Activated naive CD4-positive, alpha-beta T cell treated with anti-CD3 and anti-CD28 coated beads for 36 hours (primary cell): ENCODE data around the gene BOK. TPM values are rescaled to one million over a fixed set of nuclear protein-coding genes. Genes with fewer than 3 reads are reported as not detected.

Source experiments
- CTCF ChIA-PET: fragments of 350-600 bp; sonication (Branson Sonifier 250); formaldehyde crosslinking; loops from one replicate; lab custom pipeline; 2021; ENCODE audit warnings: antibody characterized with exemption; lab: Charles Lee
- DNase-seq: peaks from one replicate; pipeline ENCODE4 v3.0.0-alpha.2; 2020
- H3K27ac Mint-ChIP-seq: one replicate; pipeline ENCODE4 v1.8.0; 2021; ENCODE audit warnings: mild to moderate bottlenecking, mixed read lengths
- H3K27me3 Mint-ChIP-seq: one replicate; pipeline ENCODE4 v1.8.0; 2021; ENCODE audit warnings: low read depth, mixed read lengths
- H3K36me3 Mint-ChIP-seq: one replicate; pipeline ENCODE4 v1.8.0; 2021; ENCODE audit warnings: low read depth, mixed read lengths
- H3K4me1 Mint-ChIP-seq: one replicate; pipeline ENCODE4 v1.8.0; 2021; ENCODE audit warnings: low read depth, mixed read lengths
- H3K4me3 Mint-ChIP-seq: one replicate; pipeline ENCODE4 v1.8.0; 2021; ENCODE audit warnings: mild to moderate bottlenecking, moderate library complexity, mixed read lengths
- H3K9me3 Mint-ChIP-seq: one replicate; pipeline ENCODE4 v1.8.0; 2021; ENCODE audit warnings: mixed read lengths
- intact Hi-C: fragments of 100-400 bp; cut with micrococcal nuclease; formaldehyde crosslinking; loops from one replicate; pipeline ENCODE4 v1.15.1; 2023
- total RNA-seq, 2 experiments: library from RNA; stranded (reverse); gene quantifications; one replicate each; pipeline ENCODE4 v1.2.3, GENCODE V29; 2021

The BOK gene
- total RNA-seq, 2 experiments from 2014 or later, result not detected

- Mint-ChIP-seq H3K27ac (no peak overlapping the region), H3K9me3 (no peaks in the 10 kb centered on the region), H3K4me1 (peaks cover 4% of the 10 kb centered on the region), H3K36me3 (no peaks in the 10 kb centered on the region), H3K27me3 (peaks cover 19% of the 10 kb centered on the region), H3K4me3 (no peak overlapping the region)
- no peak for DNase-seq
- intact Hi-C loops, result loop anchor here (2.0 kb wide), 1 partner anchor 339 kb away; no protein-coding TSS in a partner anchor
- CTCF ChIA-PET, result no interaction called here
Measured at GRCh38 chr2:241541564-241542277, 16.8 kb upstream of the BOK start.

DNA sequence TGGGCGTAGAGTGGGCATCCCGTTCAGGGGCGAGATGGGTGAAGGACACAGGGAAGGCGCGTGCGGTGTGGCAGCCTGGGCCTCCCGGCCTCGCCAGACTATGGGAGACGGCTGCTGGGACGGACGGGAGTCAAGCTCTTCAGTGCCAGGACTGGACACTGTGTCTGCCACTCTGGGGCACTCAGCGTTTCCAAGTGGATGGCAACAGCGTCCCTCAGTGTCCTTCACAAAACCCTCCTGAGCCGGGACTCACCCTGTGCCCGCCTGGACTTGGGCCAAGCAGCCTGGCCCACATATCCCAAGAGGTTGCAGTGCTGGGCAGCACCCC is 16.3 kb upstream of the BOK start:
- H3K27me3 Mint-ChIP-seq, result peaks cover 22% of the 10 kb centered on the region
- CTCF ChIA-PET, result no interaction called here
- H3K4me1 Mint-ChIP-seq, result peaks cover 4% of the 10 kb centered on the region
- no peaks in the 10 kb centered on the region for H3K36me3 Mint-ChIP-seq
- H3K4me3 Mint-ChIP-seq, result no peak overlapping the region
- no peak for DNase-seq
- H3K27ac Mint-ChIP-seq, result no peak overlapping the region
- intact Hi-C loops, result no loop called here
- H3K9me3 Mint-ChIP-seq, result no peaks in the 10 kb centered on the region

DNA sequence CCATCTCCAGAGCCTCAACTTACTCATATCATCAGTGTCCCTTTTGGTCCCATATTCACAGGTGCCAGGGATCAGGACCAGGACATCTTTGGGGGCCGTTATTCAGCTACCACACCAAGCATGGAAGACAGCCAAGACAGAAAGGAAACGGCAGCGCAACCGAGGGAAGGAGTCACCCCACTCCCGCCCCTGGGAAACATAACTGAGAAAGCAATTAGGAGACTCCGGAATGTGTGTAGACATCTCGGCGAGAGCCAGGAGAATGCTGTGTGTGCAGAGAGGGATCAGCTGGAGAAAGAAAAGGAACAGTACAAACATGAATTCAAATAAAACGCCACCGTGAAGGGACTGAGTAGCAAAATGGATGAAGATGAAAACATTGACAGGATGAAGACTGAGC is 13.4 kb upstream of the BOK start:
- intact Hi-C loops, result no loop called here
- H3K4me1 Mint-ChIP-seq, result peaks cover 4% of the 10 kb centered on the region
- H3K9me3 Mint-ChIP-seq, result no peaks in the 10 kb centered on the region

GRCh38 chr2:241545523-241546473 is 12.7 kb upstream of the BOK start:
- intact Hi-C loops, result no loop called here
- peaks cover 24% of the 10 kb centered on the region for H3K27me3 Mint-ChIP-seq
- H3K4me3 Mint-ChIP-seq, result no peak overlapping the region
- no peaks in the 10 kb centered on the region for H3K4me1 Mint-ChIP-seq
- CTCF ChIA-PET, result no interaction called here
- no peaks in the 10 kb centered on the region for H3K9me3 Mint-ChIP-seq
- no peaks in the 10 kb centered on the region for H3K36me3 Mint-ChIP-seq
- no peak for DNase-seq
- no peak overlapping the region for H3K27ac Mint-ChIP-seq

More for the DNA sequence above, 13.4 kb upstream of the BOK start:
- CTCF ChIA-PET, result no interaction called here
- H3K4me3 Mint-ChIP-seq, result no peak overlapping the region
- H3K36me3 Mint-ChIP-seq, result no peaks in the 10 kb centered on the region
- no peak overlapping the region for H3K27ac Mint-ChIP-seq
- DNase-seq, result no peak
- peaks cover 30% of the 10 kb centered on the region for H3K27me3 Mint-ChIP-seq

DNA sequence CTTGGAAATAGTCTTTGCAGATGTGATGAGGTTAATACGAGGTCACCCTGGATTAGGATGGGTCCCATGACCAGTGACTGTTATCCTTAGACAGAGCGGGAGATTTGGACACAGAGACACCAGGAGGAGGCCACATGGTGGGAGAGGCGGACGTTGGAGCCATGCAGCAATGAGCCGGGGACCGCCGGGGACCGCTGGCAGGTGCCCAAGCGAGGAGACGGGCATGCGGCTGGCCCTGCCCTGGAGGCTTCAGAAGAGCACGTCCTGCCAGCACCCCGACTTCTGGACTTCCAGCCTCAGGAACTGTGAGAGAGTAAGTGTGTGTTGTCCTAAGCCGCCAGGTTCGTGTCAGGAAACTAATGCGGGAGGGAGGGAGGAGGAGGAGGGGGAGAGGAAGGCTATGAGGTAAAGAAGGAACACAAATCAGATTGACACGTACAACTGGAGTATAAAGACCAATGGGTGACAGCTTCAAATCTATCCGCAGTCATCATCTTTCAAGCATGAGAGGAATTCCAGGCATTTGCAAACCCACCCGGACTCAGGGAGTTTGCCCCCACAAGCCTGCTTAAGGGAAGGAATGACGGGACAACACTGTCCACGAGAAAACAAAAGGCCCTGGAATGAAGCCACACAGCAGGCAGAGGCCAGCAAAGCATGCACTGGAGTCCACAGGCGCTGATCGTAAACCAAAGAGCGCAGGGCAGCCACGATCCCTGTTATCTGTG is 11.6 kb upstream of the BOK start:
- H3K4me3 Mint-ChIP-seq, result no peak overlapping the region
- CTCF ChIA-PET, result no interaction called here
- DNase-seq, result no peak
- H3K9me3 Mint-ChIP-seq, result no peaks in the 10 kb centered on the region
- no peaks in the 10 kb centered on the region for H3K36me3 Mint-ChIP-seq
- peaks cover 24% of the 10 kb centered on the region for H3K27me3 Mint-ChIP-seq
- H3K27ac Mint-ChIP-seq, result no peak overlapping the region
- intact Hi-C loops, result no loop called here
- H3K4me1 Mint-ChIP-seq, result no peaks in the 10 kb centered on the region

GRCh38 chr2:241547781-241548450 is 10.6 kb upstream of the BOK start:
- Mint-ChIP-seq H3K9me3 (no peaks in the 10 kb centered on the region), H3K36me3 (no peaks in the 10 kb centered on the region), H3K27me3 (peaks cover 24% of the 10 kb centered on the region), H3K4me3 (no peak overlapping the region), H3K4me1 (no peaks in the 10 kb centered on the region), H3K27ac (no peak overlapping the region)
- intact Hi-C loops, result no loop called here
- no peak for DNase-seq
- CTCF ChIA-PET, result no interaction called here

DNA sequence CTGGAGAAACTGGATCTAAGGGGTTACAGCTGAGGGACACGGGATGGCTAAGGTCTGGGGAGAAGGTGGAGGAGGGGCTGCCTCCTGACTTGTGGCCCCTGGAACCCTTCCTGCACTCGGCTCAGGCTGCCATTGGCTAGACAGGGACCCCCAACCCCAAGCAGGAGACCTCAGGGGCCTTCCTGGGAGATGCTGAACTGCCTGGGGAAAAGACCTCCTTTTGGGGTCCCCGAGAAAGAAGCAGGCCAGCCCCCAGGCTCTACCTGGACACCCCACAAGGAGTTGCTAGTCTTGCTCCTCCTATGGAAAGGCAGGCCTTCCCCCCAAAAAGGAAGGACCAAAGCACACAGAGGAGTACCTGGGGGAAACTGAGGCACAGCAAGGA is 10.1 kb upstream of the BOK start:
- H3K36me3 Mint-ChIP-seq, result no peaks in the 10 kb centered on the region
- intact Hi-C loops, result no loop called here
- no peak overlapping the region for H3K27ac Mint-ChIP-seq
- DNase-seq, result no peak
- H3K9me3 Mint-ChIP-seq, result no peaks in the 10 kb centered on the region
- no peak overlapping the region for H3K4me3 Mint-ChIP-seq
- peaks cover 23% of the 10 kb centered on the region for H3K27me3 Mint-ChIP-seq
- CTCF ChIA-PET, result no interaction called here
- H3K4me1 Mint-ChIP-seq, result no peaks in the 10 kb centered on the region

DNA sequence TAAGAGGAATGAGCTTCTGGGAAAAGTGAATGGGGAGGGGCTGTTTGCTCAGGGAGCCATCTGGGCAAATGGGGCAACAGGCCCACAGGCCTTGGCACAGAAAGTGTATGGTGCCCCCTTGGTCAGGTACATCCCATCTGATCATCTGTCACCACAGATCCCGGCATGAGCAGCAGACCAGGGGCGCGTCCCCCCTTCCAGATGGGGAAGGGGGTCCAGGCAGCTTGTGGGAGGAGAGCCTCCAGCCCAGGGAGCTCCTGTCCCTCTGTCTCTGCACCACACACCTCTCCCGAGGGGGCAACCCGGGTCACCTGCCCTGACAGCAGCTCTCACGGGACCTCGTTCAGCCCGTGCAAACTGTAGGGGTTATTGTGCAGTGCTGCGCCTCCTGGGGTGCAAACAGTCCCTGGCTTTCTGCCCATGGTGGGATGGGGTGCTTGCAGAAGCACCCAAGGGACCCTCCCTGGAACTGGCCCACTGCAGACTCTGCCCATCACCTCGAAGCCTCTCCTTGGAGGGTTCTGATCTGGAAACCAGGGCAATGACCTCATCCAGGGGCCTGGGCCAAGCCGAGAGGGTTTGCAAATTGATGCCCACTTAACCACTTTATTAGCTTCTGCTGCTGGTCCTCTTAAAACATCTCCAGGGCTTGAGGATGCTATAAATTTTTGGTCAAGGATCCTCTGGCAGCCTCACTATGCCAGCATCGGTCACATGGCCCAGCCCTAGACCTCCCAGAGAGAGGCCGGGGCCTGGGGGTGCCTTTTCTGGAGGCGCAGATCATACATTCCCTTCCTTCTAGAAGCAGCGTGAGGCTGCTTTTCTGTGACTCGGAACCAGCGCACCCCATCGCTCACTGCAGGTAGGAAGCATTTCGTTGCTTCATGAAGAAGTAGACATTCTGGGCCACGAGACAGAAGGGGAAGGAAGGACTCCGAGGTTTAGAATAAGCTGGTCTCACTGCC is 7.6 kb upstream of the BOK start:
- Mint-ChIP-seq H3K27me3 (peaks cover 30% of the 10 kb centered on the region), H3K4me3 (no peak overlapping the region), H3K27ac (no peak overlapping the region), H3K36me3 (no peaks in the 10 kb centered on the region), H3K9me3 (no peaks in the 10 kb centered on the region), H3K4me1 (peaks cover 4% of the 10 kb centered on the region)
- DNase-seq, result no peak
- intact Hi-C loops, result no loop called here
- CTCF ChIA-PET, result interaction anchor here (0.7 kb wide), 1 partner anchor 31 kb away, joined by 4 read pairs; no protein-coding TSS in a partner anchor

- Mint-ChIP-seq H3K4me1 (peaks cover 5% of the 10 kb centered on the region), H3K9me3 (peaks cover under 1% of the 10 kb centered on the region), H3K4me3 (no peak overlapping the region), H3K27ac (no peak overlapping the region), H3K27me3 (peaks cover 31% of the 10 kb centered on the region), H3K36me3 (no peaks in the 10 kb centered on the region)
- CTCF ChIA-PET, result interaction anchor here (0.7 kb wide), 1 partner anchor 30 kb away, joined by 4 read pairs; no protein-coding TSS in a partner anchor
- DNase-seq, result no peak
- intact Hi-C loops, result no loop called here
Measured at GRCh38 chr2:241551599-241551997, 6.9 kb upstream of the BOK start.

- H3K36me3 Mint-ChIP-seq, result no peaks in the 10 kb centered on the region
- H3K27ac Mint-ChIP-seq, result no peak overlapping the region
- H3K4me1 Mint-ChIP-seq, result peaks cover 5% of the 10 kb centered on the region
- H3K9me3 Mint-ChIP-seq, result peaks cover 4% of the 10 kb centered on the region
- intact Hi-C loops, result no loop called here
- H3K27me3 Mint-ChIP-seq, result peaks cover 33% of the 10 kb centered on the region
- CTCF ChIA-PET, result no interaction called here
- DNase-seq, result no peak
- H3K4me3 Mint-ChIP-seq, result no peak overlapping the region
Measured at GRCh38 chr2:241551998-241552737, 6.4 kb upstream of the BOK start.

DNA sequence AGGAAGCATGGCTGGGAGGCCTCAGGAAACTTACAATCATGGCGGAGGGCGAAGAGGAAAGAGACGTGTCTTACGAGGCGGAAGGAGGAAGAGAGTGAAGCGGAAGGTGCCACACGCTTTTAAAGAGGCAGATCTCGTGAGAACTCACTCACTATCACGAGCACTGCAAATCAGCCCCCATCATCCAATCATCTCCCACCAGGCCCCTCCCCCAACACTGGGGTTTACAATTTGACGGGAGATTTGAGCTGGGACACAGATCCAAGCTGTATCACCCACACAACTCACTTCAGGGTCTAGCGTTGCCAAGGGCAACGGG is 5.1 kb upstream of the BOK start:
- Mint-ChIP-seq H3K4me3 (no peak overlapping the region), H3K27me3 (peaks cover 39% of the 10 kb centered on the region), H3K9me3 (peaks cover 4% of the 10 kb centered on the region), H3K4me1 (peaks cover 8% of the 10 kb centered on the region), H3K27ac (no peak overlapping the region), H3K36me3 (no peaks in the 10 kb centered on the region)
- intact Hi-C loops, result no loop called here
- CTCF ChIA-PET, result no interaction called here
- no peak for DNase-seq
